Glomerular endothelial cell (primary cell): ENCODE measurements around the gene ARFIP1. TPM values are rescaled to one million over a fixed set of nuclear protein-coding genes. Genes with fewer than 3 reads are reported as not detected.
"Not testable (repeated sequence)": the region's sequence is repeated elsewhere in the genome, so short reads cannot be mapped to it uniquely, and the experiment has no call there.

Experiments
- DNase-seq: peaks from one replicate; pipeline ENCODE4 v3.0.0-alpha.2; 2011; ENCODE audit warnings: low read depth, low spot score; ENCODE audit errors: extremely low read depth
- total RNA-seq: library from RNA; depleted of rRNA; stranded (reverse); fragments of >200 nt; gene quantifications from 2 replicates; pipeline ENCODE4 v1.2.3, GENCODE V29; 2015

ARFIP1 gene
- total RNA-seq, 1 donor from 2014 or later = 24.4 TPM

- no peak for DNase-seq
Observed at GRCh38 chr4:152887981-152888380, 108.2 kb downstream of the ARFIP1 start.

- no peak for DNase-seq
Observed at GRCh38 chr4:152892974-152893373, 113.2 kb downstream of the ARFIP1 start.

- DNase-seq = no peak
Observed at GRCh38 chr4:152894673-152895072, 114.9 kb downstream of the ARFIP1 start.

- DNase-seq = no peak
Observed at GRCh38 chr4:152896811-152897210, 117.1 kb downstream of the ARFIP1 start.

- not testable (repeated sequence) for DNase-seq
Observed at GRCh38 chr4:152898133-152898532, 118.4 kb downstream of the ARFIP1 start.

- no peak for DNase-seq
Observed at GRCh38 chr4:152898606-152899005, 118.9 kb downstream of the ARFIP1 start.

- no peak for DNase-seq
Observed at GRCh38 chr4:152900395-152900794, 120.6 kb downstream of the ARFIP1 start.

GRCh38 chr4:152901205-152901604 lies 121.5 kb downstream of the ARFIP1 start:
- DNase-seq = no peak

- DNase-seq = no peak
Observed at GRCh38 chr4:152903658-152904057, 123.9 kb downstream of the ARFIP1 start.

- no peak for DNase-seq
Observed at GRCh38 chr4:152909901-152910300, 130.1 kb downstream of the ARFIP1 start.

- DNase-seq = no peak
Observed at GRCh38 chr4:152910521-152910920, 130.8 kb downstream of the ARFIP1 start.

GRCh38 chr4:152917543-152918395 lies 138.0 kb downstream of the ARFIP1 start:
- no peak for DNase-seq

GRCh38 chr4:152919826-152920225 lies 140.1 kb downstream of the ARFIP1 start:
- DNase-seq = no peak

- DNase-seq = no peak
Observed at GRCh38 chr4:152920768-152921167, 141.0 kb downstream of the ARFIP1 start.

GRCh38 chr4:152921284-152921683 lies 141.5 kb downstream of the ARFIP1 start:
- DNase-seq = no peak

- no peak for DNase-seq
Observed at GRCh38 chr4:152925851-152926250, 146.1 kb downstream of the ARFIP1 start.

GRCh38 chr4:152926959-152927358 lies 147.2 kb downstream of the ARFIP1 start:
- DNase-seq = no peak

GRCh38 chr4:152927737-152928136 lies 148.0 kb downstream of the ARFIP1 start:
- DNase-seq = no peak

GRCh38 chr4:152928286-152928685 lies 148.5 kb downstream of the ARFIP1 start:
- no peak for DNase-seq

- DNase-seq = no peak
Observed at GRCh38 chr4:152929888-152930287, 150.1 kb downstream of the ARFIP1 start.

GRCh38 chr4:152935143-152935542 lies 155.4 kb downstream of the ARFIP1 start:
- no peak for DNase-seq

GRCh38 chr4:152935631-152936445 lies 156.1 kb downstream of the ARFIP1 start, which contains the start of gene FHDC1:
Gene FHDC1 (plus strand): TSS chr4:152936323. CDS start chr4:152943058, 6,735 bp downstream.
- no peak for DNase-seq
